OCI-LY1 (cell line): Measurements from ENCODE around the gene APLN.

Source experiments
- H2AFZ ChIP-seq: fragments of 200-600 bp; sonication (generic), shearing (Covaris generic); 2 replicates; pipeline ENCODE4 v1.6.0; 2014; ENCODE audit warnings: antibody characterized with exemption, mild to moderate bottlenecking, low read length
- H3F3A ChIP-seq: fragments of 200-600 bp; sonication (generic), shearing (Covaris generic); 2 replicates; pipeline ENCODE4 v1.6.0; 2014; ENCODE audit warnings: mild to moderate bottlenecking, antibody characterized with exemption, low read length, moderate library complexity; ENCODE audit not compliant: insufficient read depth
- H3K27ac ChIP-seq: fragments of 200-600 bp; sonication (generic); 2 replicates; pipeline ENCODE4 v1.5.1; 2014; ENCODE audit warnings: low read length, mixed run types, mild to moderate bottlenecking, low read depth; ENCODE audit not compliant: poor library complexity, severe bottlenecking
- H3K27me3 ChIP-seq: fragments of 200-600 bp; sonication (generic); 2 replicates; pipeline ENCODE4 v1.6.0; 2014; ENCODE audit warnings: antibody characterized with exemption, mild to moderate bottlenecking, low read length, moderate library complexity; ENCODE audit not compliant: insufficient read depth
- H3K36me3 ChIP-seq: fragments of 200-600 bp; sonication (generic); 2 replicates; pipeline ENCODE4 v1.6.1; 2014; ENCODE audit warnings: mild to moderate bottlenecking, antibody characterized with exemption, low read length, moderate library complexity, mixed read lengths; ENCODE audit not compliant: insufficient read depth
- H3K4me1 ChIP-seq: fragments of 200-600 bp; sonication (generic); 2 replicates; pipeline ENCODE4 v1.5.1; 2014; ENCODE audit warnings: mild to moderate bottlenecking, low read length, moderate library complexity; ENCODE audit not compliant: insufficient read depth, severe bottlenecking
- H3K4me2 ChIP-seq: fragments of 200-600 bp; sonication (generic), shearing (Covaris generic); 2 replicates; pipeline ENCODE4 v1.6.1; 2014; ENCODE audit warnings: low read length
- H3K4me3 ChIP-seq: fragments of 200-600 bp; sonication (generic); 2 replicates; pipeline ENCODE4 v1.5.1; 2014; ENCODE audit warnings: low read length, low read depth, mild to moderate bottlenecking, mixed read lengths; ENCODE audit not compliant: poor library complexity, severe bottlenecking
- H3K79me2 ChIP-seq: fragments of 200-600 bp; shearing (Covaris generic); 2 replicates; pipeline ENCODE4 v1.6.1; 2016; ENCODE audit warnings: mixed run types, low read length, mixed read lengths; ENCODE audit not compliant: insufficient read depth
- H3K9ac ChIP-seq: fragments of 200-600 bp; sonication (generic), shearing (Covaris generic); 2 replicates; pipeline ENCODE4 v1.6.1; 2014; ENCODE audit warnings: mild to moderate bottlenecking, low read length, mixed read lengths
- H3K9me2 ChIP-seq: fragments of 200-600 bp; sonication (generic), shearing (Covaris generic); 2 replicates; pipeline ENCODE4 v1.6.1; 2014; ENCODE audit warnings: low read depth, mild to moderate bottlenecking, low read length, mixed read lengths
- H3K9me3 ChIP-seq: fragments of 200-600 bp; shearing (Covaris generic); 2 replicates; pipeline ENCODE4 v1.6.1; 2014; ENCODE audit warnings: low read length, mixed read lengths
- H4K20me1 ChIP-seq: fragments of 200-600 bp; sonication (generic), shearing (Covaris generic); 2 replicates; pipeline ENCODE4 v1.6.0; 2016; ENCODE audit warnings: mild to moderate bottlenecking, low read length; ENCODE audit not compliant: insufficient read depth
- CTCF ChIP-seq: fragments of 200-600 bp; sonication (generic), shearing (Covaris generic); IDR thresholded peaks from 2 replicates; pipeline ENCODE4 v1.5.1; 2017; ENCODE audit warnings: mild to moderate bottlenecking, antibody characterized with exemption, low read length, moderate library complexity, mixed read lengths
- EZH2 ChIP-seq: fragments of 200-600 bp; sonication (generic), shearing (Covaris generic); IDR thresholded peaks from 2 replicates; pipeline ENCODE4 v1.8.0; 2017; ENCODE audit warnings: borderline replicate concordance, mixed run types, mild to moderate bottlenecking, antibody characterized with exemption, low read length, moderate library complexity, mixed read lengths

The APLN gene

GRCh38 chrX:129650183-129650689, 4.5 kb downstream of the APLN start:
- Histone ChIP-seq H3K27ac (no peak overlapping the region), H3K9me3 (no peaks in the 10 kb centered on the region), H3K9me2 (no peaks in the 10 kb centered on the region), H3K4me2 (no peak overlapping the region), H3K27me3 (no peaks in the 10 kb centered on the region), H3F3A (no peaks in the 10 kb centered on the region), H2AFZ (no peak overlapping the region), H3K4me3 (no peak overlapping the region), H3K4me1 (peaks cover 11% of the 10 kb centered on the region), H4K20me1 (no peaks in the 10 kb centered on the region), H3K79me2 (no peaks in the 10 kb centered on the region), H3K36me3 (no peaks in the 10 kb centered on the region), H3K9ac (no peak overlapping the region)
- no peak for TF ChIP-seq CTCF
- no peak for TF ChIP-seq EZH2

- no peaks in the 10 kb centered on the region for H3K9me2 ChIP-seq
- no peak overlapping the region for H2AFZ ChIP-seq
- no peak overlapping the region for H3K4me3 ChIP-seq
- H4K20me1 ChIP-seq: no peaks in the 10 kb centered on the region
- no peaks in the 10 kb centered on the region for H3K9me3 ChIP-seq
- H3K36me3 ChIP-seq: no peaks in the 10 kb centered on the region
- H3K27me3 ChIP-seq: no peaks in the 10 kb centered on the region
- H3K79me2 ChIP-seq: no peaks in the 10 kb centered on the region
- no peak overlapping the region for H3K4me2 ChIP-seq
- H3K4me1 ChIP-seq: peaks cover 11% of the 10 kb centered on the region
- TF ChIP-seq CTCF: no peak
- no peak for TF ChIP-seq EZH2
- H3K27ac ChIP-seq: no peak overlapping the region
- H3K9ac ChIP-seq: no peak overlapping the region
- no peaks in the 10 kb centered on the region for H3F3A ChIP-seq
Observed at GRCh38 chrX:129649268-129650182, 5.2 kb downstream of the APLN start.

GRCh38 chrX:129648514-129649267, 6.1 kb downstream of the APLN start:
- Histone ChIP-seq H3F3A (no peaks in the 10 kb centered on the region), H4K20me1 (no peaks in the 10 kb centered on the region), H3K4me2 (no peak overlapping the region), H3K9me2 (no peaks in the 10 kb centered on the region), H3K36me3 (no peaks in the 10 kb centered on the region), H2AFZ (no peak overlapping the region), H3K9me3 (no peaks in the 10 kb centered on the region), H3K27me3 (no peaks in the 10 kb centered on the region), H3K4me3 (no peak overlapping the region), H3K9ac (no peak overlapping the region), H3K4me1 (peaks cover 2% of the 10 kb centered on the region), H3K79me2 (no peaks in the 10 kb centered on the region), H3K27ac (no peak overlapping the region)
- TF ChIP-seq CTCF (no peak), EZH2 (no peak)
